Fibroblast of the aortic adventitia (primary cell): ENCODE results near the gene EPC2. TPM values are rescaled to one million over a fixed set of nuclear protein-coding genes. Genes with fewer than 3 reads are reported as not detected.

ENCODE experiments used
- DNase-seq: peaks from one replicate; pipeline ENCODE4 v3.0.0-alpha.2; 2010; ENCODE audit warnings: low read depth
- H3K4me3 ChIP-seq: 2 replicates; pipeline ENCODE4 v1.5.1; 2011; ENCODE audit warnings: low read depth, mild to moderate bottlenecking, control low read depth, low read length, moderate library complexity
- CTCF ChIP-seq: IDR thresholded peaks from 2 replicates; pipeline ENCODE4 v1.5.1; 2011; ENCODE audit warnings: mild to moderate bottlenecking, low read length, control low read depth, inconsistent platforms; ENCODE audit not compliant: insufficient read depth
- total RNA-seq: library from RNA; depleted of rRNA; stranded (reverse); fragments of >200 nt; gene quantifications from 2 replicates; pipeline ENCODE4 v1.2.3, GENCODE V29; 2012; ENCODE audit warnings: low replicate concordance

The EPC2 gene
- total RNA-seq, 1 donor: 31.7 TPM

- H3K4me3 ChIP-seq: no peak overlapping the region
Measured at GRCh38 chr2:148607566-148607965, 37.0 kb upstream of the EPC2 start.

GRCh38 chr2:148613231-148614013 lies 31.1 kb upstream of the EPC2 start:
- no peak for TF ChIP-seq CTCF
- H3K4me3 ChIP-seq: no peak overlapping the region
- peak; percentile 13 for DNase-seq

More at GRCh38 chr2:148607566-148607965, 37.0 kb upstream of the EPC2 start:
- DNase-seq: no peak
- no peak for TF ChIP-seq CTCF

DNA sequence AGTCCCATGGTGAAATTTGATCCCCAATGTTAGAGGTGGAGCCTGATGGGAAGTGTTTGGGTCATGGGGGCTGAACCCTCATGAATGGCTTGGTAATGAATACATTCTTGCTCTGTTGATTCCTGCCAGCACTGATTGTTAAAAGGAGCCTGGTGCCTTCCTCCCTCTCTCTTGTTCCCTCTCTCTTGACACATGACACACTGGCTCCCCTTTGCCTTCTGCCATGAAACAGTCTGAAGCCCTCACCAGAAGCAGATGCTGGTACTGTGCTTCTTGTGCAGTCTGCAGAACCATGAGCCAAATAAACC lies 30.6 kb upstream of the EPC2 start:
- no peak for DNase-seq
- no peak for TF ChIP-seq CTCF
- H3K4me3 ChIP-seq: no peak overlapping the region

GRCh38 chr2:148614322-148615049 lies 30.1 kb upstream of the EPC2 start:
- H3K4me3 ChIP-seq: no peak overlapping the region
- DNase-seq: peak; percentile 23
- TF ChIP-seq CTCF: no peak

DNA sequence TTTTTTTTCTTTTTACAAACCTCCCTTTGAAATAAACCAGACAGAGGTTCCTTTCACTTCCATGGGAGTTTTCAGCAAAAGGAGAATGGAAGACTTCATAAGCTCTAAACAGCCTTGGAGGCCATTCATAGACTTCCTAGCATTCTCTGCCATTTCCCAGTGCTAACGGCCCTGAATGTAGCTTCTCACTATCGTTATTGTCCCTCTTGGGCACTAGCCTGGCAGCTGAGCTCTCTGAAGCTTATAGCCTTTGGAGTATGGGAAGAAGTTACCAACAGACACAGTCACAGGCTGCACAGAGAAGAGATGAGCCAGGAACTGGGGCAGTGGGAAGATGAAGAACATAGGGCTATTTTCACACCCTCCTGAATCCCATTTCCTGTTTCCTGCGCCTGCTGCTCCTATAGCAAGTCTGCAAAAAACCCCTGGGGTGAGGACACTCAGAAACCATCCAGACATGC lies 29.1 kb upstream of the EPC2 start:
- no peak overlapping the region for H3K4me3 ChIP-seq
- no peak for DNase-seq
- TF ChIP-seq CTCF: no peak

- no peak for TF ChIP-seq CTCF
- DNase-seq: no peak
Measured at GRCh38 chr2:148616662-148617061, 27.9 kb upstream of the EPC2 start.

DNA sequence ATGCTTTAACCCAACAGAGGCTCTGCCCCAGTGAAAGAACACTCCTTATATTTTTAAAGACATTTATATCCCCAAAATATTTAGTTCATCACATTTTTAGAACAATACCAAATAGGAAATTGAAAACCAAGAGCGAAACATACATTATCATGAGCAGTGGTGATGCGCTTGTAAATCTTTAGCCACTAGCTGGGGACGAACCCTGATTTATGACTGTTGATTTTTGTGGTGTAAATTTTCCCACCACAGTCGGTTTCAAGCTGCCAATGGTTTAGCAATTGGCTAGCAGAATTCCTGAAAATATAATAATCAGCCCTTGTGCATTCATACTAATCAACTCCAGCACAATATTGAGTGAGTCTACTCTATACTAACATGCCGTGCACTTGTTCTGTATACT lies 27.3 kb upstream of the EPC2 start:
- TF ChIP-seq CTCF: no peak
- no peak overlapping the region for H3K4me3 ChIP-seq
- DNase-seq: no peak

More at GRCh38 chr2:148616662-148617061, 27.9 kb upstream of the EPC2 start:
- H3K4me3 ChIP-seq: no peak overlapping the region
